Activated B cell treated with CpG ODN at 0.5 μM for 24 hours (primary cell): Measurements from ENCODE around the gene MDM4. TPM values are rescaled to one million over a fixed set of nuclear protein-coding genes. Genes with fewer than 3 reads are reported as not detected.

Source experiments
- ATAC-seq: fragments of 200-7000 bp; cut with Tn5 transposase; one replicate; pipeline ENCODE4 v1.10.0; 2021; ENCODE audit warnings: low read depth, mild to moderate bottlenecking, moderate library complexity
- CTCF ChIA-PET: fragments of 350-600 bp; sonication (Branson Sonifier 250); formaldehyde crosslinking; loops from one replicate; lab custom pipeline; 2021; ENCODE audit warnings: antibody characterized with exemption; lab: Charles Lee
- POLR2A ChIA-PET: fragments of 350-600 bp; sonication (Branson Sonifier 250); formaldehyde crosslinking; loops from one replicate; lab custom pipeline; 2021; ENCODE audit warnings: antibody characterized with exemption; lab: Charles Lee
- DNase-seq: peaks from one replicate; pipeline ENCODE4 v3.0.0; 2022
- H3K27ac Mint-ChIP-seq: one replicate; pipeline ENCODE4 v1.8.0; 2020; ENCODE audit warnings: mixed read lengths
- H3K27me3 Mint-ChIP-seq: one replicate; pipeline ENCODE4 v1.8.0; 2021; ENCODE audit warnings: mixed read lengths
- H3K36me3 Mint-ChIP-seq: one replicate; pipeline ENCODE4 v1.8.0; 2021; ENCODE audit warnings: low read depth, mixed read lengths
- H3K4me1 Mint-ChIP-seq: one replicate; pipeline ENCODE4 v1.8.0; 2021; ENCODE audit warnings: mixed read lengths
- H3K4me3 Mint-ChIP-seq: one replicate; pipeline ENCODE4 v1.8.0; 2020; ENCODE audit warnings: mild to moderate bottlenecking, mixed read lengths
- H3K9me3 Mint-ChIP-seq: one replicate; pipeline ENCODE4 v1.8.0; 2020; ENCODE audit warnings: mixed read lengths
- intact Hi-C: fragments of 100-400 bp; cut with micrococcal nuclease; formaldehyde crosslinking; loops from one replicate; pipeline ENCODE4 v1.15.1; 2024
- total RNA-seq: library from RNA; stranded (reverse); gene quantifications from 2 replicates; pipeline ENCODE4 v1.2.3, GENCODE V29; 2022
- TF ChIP-seq, protein P1 (sequence below): fragments of 200-600 bp; IDR thresholded peaks from one replicate; pipeline ENCODE4 v1.8.0; 2022; ENCODE audit warnings: antibody characterized with exemption, mild to moderate bottlenecking

Gene MDM4
- total RNA-seq, 1 donor from 2014 or later, result 264 TPM

GRCh38 chr1:204475656-204476432 lies 40.4 kb upstream of the MDM4 start:
- Mint-ChIP-seq H3K36me3 (peaks cover 49% of the 10 kb centered on the region), H3K27me3 (no peaks in the 10 kb centered on the region), H3K4me3 (no peak overlapping the region), H3K4me1 (peaks cover 85% of the 10 kb centered on the region), H3K9me3 (no peaks in the 10 kb centered on the region), H3K27ac (peak overlapping the region; percentile 72)
- DNase-seq (no peak), ATAC-seq (no peak)
- TF ChIP-seq, protein P1, sequence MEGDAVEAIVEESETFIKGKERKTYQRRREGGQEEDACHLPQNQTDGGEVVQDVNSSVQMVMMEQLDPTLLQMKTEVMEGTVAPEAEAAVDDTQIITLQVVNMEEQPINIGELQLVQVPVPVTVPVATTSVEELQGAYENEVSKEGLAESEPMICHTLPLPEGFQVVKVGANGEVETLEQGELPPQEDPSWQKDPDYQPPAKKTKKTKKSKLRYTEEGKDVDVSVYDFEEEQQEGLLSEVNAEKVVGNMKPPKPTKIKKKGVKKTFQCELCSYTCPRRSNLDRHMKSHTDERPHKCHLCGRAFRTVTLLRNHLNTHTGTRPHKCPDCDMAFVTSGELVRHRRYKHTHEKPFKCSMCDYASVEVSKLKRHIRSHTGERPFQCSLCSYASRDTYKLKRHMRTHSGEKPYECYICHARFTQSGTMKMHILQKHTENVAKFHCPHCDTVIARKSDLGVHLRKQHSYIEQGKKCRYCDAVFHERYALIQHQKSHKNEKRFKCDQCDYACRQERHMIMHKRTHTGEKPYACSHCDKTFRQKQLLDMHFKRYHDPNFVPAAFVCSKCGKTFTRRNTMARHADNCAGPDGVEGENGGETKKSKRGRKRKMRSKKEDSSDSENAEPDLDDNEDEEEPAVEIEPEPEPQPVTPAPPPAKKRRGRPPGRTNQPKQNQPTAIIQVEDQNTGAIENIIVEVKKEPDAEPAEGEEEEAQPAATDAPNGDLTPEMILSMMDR, result no peak
- intact Hi-C loops, result loop anchor here (1.0 kb wide), 1 partner anchor 10 kb away; no protein-coding TSS in a partner anchor
- POLR2A ChIA-PET, result interaction anchor here (1.0 to 12.1 kb wide), 4 partner anchors 9 to 27 kb away, joined by 3 to 262 read pairs (median 67); partner anchors contain the start of gene PIK3C2B
- CTCF ChIA-PET, result interaction anchor here (1.0 to 1.5 kb wide), 3 partner anchors 10 to 29 kb away, joined by 5 read pairs; partner anchors contain the start of gene PIK3C2B

- Mint-ChIP-seq H3K27me3 (no peaks in the 10 kb centered on the region), H3K4me1 (peaks cover 92% of the 10 kb centered on the region), H3K4me3 (no peak overlapping the region), H3K27ac (peak overlapping the region; percentile 98), H3K36me3 (peaks cover 49% of the 10 kb centered on the region), H3K9me3 (no peaks in the 10 kb centered on the region)
- ChIA-PET POLR2A (interaction anchor here (1.0 to 12.1 kb wide), 5 partner anchors 8 to 28 kb away, joined by 3 to 262 read pairs (median 127); partner anchors contain the start of gene PIK3C2B), CTCF (interaction anchor here (0.6 to 6.6 kb wide), 3 partner anchors 29 to 113 kb away, joined by 3 to 85 read pairs (median 5); no protein-coding TSS in a partner anchor)
- ATAC-seq (no peak), DNase-seq (no peak)
- TF ChIP-seq, protein P1, result no peak
- intact Hi-C loops, result loop anchor here (1.0 kb wide), 1 partner anchor 10 kb away; no protein-coding TSS in a partner anchor
Measured at GRCh38 chr1:204476563-204476962, 39.6 kb upstream of the MDM4 start.

- H3K4me3 Mint-ChIP-seq, result peak overlapping the region; percentile 52
- no peak for ATAC-seq
Measured at GRCh38 chr1:204477036-204477740, 39.0 kb upstream of the MDM4 start.

DNA sequence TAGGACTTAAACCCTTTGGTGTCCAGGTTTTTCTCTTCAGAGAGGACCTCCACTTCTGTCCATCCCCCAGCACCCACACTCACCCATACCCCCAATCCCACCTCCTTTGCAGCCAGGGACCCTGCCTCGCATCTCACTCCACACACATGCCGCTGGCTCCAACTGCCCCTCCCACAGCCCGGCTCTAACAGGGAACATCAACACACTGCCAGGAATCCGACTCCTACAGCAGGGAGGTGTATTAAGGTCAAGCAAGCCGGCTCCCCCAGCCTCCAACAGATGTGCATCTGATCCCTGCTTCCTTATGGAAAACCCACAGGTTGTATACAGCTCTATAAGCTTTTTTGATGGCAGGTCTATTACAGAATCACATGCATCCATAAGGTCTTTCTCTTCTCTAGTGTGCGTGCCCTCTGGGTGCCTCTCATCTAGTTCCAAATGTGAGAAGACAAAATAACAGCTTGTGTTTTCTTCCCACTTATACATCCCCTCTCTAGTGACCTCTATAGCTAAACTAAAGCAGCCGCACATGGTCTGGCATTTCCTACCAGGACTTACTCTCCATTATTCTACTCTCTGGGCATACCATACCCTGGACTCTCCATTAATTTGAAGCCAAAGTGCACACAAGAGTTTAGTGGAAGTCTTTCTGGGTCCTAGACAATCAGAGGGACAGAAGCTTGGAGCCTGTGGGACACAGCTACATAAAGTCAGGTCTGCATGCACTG lies 37.9 kb upstream of the MDM4 start:
- H3K36me3 Mint-ChIP-seq, result peaks cover 40% of the 10 kb centered on the region
- TF ChIP-seq, protein P1, result no peak
- H3K9me3 Mint-ChIP-seq, result no peaks in the 10 kb centered on the region
- intact Hi-C loops, result no loop called here
- ATAC-seq (no peak), DNase-seq (no peak)
- CTCF ChIA-PET, result interaction anchor here (0.8 to 6.6 kb wide), 10 partner anchors 12 to 47 kb away, joined by 3 to 85 read pairs (median 4); partner anchors contain the start of gene PIK3C2B
- no peaks in the 10 kb centered on the region for H3K27me3 Mint-ChIP-seq
- peak overlapping the region; percentile 98 for H3K27ac Mint-ChIP-seq
- peak overlapping the region; percentile 29 for H3K4me3 Mint-ChIP-seq
- POLR2A ChIA-PET, result interaction anchor here (0.6 to 12.1 kb wide), 9 partner anchors 9 to 40 kb away, joined by 3 to 262 read pairs (median 5); partner anchors contain the start of genes MDM4 and PIK3C2B
- peaks cover 95% of the 10 kb centered on the region for H3K4me1 Mint-ChIP-seq

More at GRCh38 chr1:204477036-204477740, 39.0 kb upstream of the MDM4 start:
- TF ChIP-seq, protein P1, result no peak
- CTCF ChIA-PET, result interaction anchor here (0.6 to 6.6 kb wide), 6 partner anchors 17 to 114 kb away, joined by 3 to 85 read pairs (median 4); partner anchors contain the start of gene PIK3C2B
- intact Hi-C loops, result no loop called here
- POLR2A ChIA-PET, result interaction anchor here (1.2 to 12.1 kb wide), 6 partner anchors 10 to 39 kb away, joined by 3 to 262 read pairs (median 66); partner anchors contain the start of gene PIK3C2B
- Mint-ChIP-seq H3K27me3 (no peaks in the 10 kb centered on the region), H3K36me3 (peaks cover 45% of the 10 kb centered on the region), H3K9me3 (no peaks in the 10 kb centered on the region), H3K27ac (peak overlapping the region; percentile 98), H3K4me1 (peaks cover 94% of the 10 kb centered on the region)
- no peak for DNase-seq
